NCI-H1048 (cell line): ENCODE results near the gene KCNV2.
"Not testable (repeated sequence)": the region's sequence is repeated elsewhere in the genome, so short reads cannot be mapped to it uniquely, and the experiment has no call there.

ENCODE experiments used
- DNase-seq: peaks from one replicate; lab custom pipeline; 2025; lab: John Stamatoyannopoulos, UW

The KCNV2 gene

DNA sequence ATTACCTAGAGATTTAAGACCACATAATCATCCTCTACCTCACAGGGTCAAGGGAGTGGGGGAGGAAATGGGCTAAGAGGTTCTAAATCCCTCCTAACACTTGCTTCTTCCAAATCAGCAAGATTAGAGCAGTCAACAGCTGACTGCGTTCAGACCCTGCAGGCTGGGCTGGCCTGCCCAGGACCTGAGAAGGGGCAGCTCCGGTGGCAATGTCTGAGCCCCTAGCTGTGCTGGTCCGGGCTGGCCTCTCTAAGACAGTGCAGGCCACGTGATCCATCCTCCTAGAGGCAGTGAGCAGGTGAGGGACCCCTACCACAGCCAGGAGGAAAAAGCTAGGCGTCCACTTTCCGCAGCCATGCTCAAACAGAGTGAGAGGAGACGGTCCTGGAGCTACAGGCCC is at the start of gene KCNV2:
KCNV2 (plus strand) TSS at position 126 of the 400 bp plus-strand sequence; CDS start at position 356, 230 bp downstream.
- no peak for DNase-seq

DNA sequence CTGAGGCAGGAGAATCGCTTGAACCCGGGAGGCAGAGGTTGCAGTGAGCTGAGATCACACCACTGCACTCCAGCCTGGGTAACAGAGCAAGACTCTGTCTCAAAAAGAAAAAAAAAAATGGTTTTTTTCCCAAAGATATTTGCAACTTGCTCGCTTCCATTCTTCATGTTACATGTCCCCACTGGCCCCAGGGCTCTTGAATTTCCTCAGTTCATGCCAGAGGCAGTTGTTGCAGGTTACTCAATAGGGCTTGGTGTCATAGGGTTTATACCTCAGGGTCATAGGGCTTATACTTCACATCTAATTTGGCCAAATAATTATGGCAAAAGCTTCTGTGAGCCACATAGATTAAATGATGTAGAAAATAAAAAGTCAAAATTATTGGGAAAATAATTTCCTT is 44.1 kb upstream of the KCNV2 start:
- DNase-seq = no peak

DNA sequence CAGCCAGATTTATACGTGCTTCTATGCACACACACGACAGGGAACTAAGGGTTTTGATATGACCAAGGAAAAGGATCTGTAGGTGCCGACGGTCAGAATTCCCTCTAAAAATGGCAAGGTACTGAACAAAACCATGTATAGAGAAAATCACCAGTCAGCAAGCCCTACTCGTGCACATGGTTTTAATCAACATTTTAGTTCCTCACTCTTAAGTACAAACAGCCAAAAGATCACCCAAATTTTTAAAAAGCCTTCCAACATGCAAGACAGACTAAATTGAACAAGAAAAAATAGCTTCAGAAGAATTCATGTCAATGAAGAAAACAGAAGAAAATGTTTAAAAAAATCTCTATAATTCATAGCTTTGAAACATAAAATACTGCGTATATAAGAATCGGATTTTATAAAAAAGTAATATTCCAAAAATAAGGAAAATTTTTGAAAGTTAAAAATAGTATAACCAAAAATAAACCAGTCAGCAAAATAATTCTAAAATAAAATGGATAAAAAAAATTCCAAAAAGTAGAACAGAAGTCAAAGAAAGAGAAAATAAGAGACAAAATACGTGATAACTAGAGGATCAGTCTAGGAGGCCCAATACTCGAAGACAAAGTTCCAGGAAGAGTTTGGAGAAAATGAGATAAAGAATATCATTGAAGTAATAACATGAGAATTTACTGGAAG is 43.0 kb upstream of the KCNV2 start:
- DNase-seq = no peak

DNA sequence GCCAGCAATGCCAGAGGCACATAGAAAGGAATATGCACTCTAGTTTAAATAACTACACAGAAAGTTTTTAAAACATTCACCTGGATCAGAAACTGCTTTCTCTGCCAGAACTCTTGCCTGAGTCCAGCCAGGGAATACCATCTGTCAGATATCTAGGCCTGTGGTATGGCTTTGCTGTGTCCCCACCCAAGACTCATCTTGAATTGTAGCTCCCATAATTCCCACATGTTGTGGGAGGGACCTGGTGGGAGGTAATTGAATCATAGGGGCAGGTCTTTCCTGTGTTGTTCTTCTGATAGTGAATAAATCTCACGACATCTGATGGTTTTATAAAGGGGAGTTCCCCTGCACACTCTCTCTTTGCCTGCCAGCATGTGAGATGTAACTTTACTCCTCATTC is 41.5 kb upstream of the KCNV2 start:
- DNase-seq = no peak

- no peak for DNase-seq
Measured at GRCh38 chr9:2676466-2676865, 40.8 kb upstream of the KCNV2 start.

DNA sequence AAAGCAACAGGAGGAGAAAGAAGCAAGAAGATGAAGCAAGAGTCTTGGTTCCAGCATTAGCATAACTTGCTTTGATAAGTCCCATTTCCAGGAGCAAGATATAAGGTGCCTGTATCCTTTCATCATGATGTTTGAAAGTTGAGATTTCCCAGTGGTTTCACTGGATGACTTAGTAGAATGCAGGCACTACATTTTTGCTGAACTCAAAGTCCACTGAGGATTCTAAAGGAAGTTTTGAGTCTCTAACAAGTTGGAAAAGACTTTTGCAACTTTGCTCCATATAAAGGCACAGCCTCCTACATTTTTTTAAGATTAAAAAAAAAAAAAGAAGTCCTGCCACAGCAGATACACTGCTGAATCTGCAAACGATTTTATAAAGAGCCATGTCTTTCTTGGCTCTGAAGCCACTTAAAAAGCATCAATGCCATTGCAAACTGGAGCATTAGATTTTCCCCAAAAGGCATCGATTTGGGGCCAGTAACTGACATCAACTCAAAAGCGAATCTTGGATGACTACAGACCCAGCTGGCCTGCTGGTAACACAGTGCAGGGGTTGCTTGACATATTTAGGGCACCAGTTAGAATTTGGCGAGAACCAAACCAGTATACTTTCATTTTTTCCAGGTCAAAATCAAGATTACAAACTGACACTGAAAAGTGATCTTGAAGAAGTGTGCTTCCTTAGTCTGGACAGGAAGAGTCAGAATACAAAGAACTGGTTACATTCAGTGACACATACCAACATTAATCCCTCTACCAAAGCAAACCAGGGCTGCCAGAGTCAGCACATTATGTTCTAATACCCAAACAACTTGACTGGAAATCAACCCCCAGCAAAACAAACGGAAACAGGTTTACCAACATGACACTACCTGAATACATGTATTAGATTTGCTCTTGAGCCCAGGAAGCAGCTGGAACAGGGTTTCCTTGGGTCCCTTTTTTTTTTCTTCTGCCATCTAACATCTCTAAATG is 39.1 kb upstream of the KCNV2 start:
- DNase-seq = no peak

DNA sequence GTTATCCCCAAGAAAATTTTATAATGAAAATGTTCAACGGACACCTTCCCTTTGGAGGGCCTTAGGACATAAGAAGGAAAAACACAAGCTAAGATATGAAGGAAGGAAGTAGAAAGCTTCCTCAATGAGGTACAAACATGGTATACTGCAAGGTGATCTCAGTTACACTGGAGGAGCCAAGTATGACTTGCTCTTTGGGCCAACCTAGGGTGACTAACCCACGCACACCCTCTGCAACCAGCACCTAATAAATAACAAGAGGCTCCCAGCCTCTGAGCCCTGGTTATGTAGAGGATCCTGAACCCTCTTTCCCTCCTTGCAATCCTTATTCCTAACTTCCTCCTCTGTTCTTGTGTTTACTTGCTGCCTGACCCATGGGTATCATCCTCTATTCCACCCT is 38.3 kb upstream of the KCNV2 start:
- no peak for DNase-seq

DNA sequence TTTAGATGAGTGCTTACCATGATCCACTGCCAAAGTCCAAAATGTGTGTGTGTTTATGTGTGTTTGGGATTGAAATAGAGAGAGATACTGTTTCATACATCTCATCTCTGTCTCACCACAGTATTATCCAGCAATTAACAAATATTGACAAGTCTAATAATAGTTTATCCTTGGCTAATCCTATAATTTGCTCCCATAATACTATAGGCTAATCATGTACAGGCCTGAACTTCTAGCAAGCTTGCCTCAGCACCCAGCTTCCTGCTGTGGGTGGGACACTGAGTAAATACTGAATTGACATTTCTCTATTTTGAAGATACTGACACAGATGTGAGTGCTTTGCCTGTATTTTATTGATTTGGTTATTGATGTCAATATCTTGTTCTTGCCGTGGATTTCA is 35.3 kb upstream of the KCNV2 start:
- no peak for DNase-seq

DNA sequence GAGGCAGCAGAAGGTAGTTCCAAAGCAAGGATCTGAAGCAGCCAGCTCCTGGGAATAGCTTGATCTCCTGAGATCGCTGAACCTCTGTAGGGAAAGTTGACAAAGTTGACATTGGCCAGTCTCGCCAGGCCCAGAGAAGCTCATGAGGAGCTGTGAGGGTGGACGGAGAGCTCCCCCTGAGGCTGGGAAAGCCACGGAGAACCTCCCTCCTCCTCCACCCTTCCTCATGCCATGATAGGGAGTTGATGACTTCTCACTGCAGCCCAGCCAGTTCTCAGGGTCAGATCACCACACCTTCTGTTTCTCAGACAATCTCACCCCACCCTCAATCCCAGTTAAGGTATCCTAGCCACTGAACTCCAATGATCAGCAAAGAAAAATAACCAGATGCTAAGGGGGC is 30.4 kb upstream of the KCNV2 start:
- no peak for DNase-seq

GRCh38 chr9:2688636-2689035 is 28.7 kb upstream of the KCNV2 start:
- no peak for DNase-seq

DNA sequence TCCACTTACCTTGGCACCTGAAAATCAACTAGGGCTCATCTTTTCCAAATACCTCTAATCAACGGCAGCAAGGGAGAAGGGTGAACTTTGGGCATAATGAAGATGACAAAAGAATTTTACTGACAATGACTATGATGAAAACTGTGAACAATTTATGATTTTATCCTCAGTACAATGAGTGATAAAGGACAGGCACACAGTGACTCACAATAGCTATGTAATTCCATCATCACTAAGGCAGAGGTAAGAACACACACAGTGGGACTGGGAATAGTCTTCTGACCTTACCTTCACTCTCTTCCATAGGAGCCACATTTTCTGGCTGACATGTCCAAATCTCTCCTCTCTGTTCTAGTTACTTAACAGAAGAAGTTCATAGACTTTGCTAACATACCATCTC is 26.1 kb upstream of the KCNV2 start:
- no peak for DNase-seq

DNA sequence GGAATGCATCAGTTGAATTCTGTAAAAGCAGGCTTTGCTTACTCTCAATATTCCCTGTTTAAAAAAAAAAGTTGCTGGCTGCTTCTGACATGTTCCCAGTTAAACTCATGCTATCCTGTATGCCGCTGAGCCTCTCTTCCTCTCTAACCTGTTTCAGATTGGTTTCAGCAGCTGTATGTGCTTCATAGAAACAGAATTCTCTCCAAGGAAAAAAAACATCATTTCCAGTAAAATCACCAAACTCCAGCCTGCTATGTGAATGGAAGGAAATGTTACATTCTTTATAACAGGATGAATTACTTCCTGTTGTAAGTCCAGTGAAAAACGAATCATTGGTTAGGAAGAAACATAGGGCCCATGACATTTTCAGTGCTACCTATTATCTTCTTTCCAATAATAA is 25.7 kb upstream of the KCNV2 start:
- no peak for DNase-seq

DNA sequence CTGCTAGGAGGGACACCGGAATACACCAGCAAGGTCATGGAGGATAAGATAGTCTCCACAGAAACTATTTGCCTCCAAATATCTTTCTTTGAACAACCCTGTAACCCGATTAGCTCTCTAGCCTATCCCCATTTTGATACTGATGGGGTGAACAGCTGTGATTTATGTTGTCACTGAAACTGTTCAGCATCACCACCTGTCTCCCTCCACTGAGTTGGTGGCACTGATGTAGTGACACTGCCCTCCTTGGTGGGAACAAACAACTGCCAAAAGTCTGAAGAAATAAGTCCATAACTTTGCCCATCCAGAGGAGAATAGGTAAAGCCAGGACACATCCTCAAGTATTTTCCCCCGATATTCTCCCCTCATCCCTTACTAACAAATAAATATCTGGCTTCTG is 24.3 kb upstream of the KCNV2 start:
- DNase-seq = no peak

DNA sequence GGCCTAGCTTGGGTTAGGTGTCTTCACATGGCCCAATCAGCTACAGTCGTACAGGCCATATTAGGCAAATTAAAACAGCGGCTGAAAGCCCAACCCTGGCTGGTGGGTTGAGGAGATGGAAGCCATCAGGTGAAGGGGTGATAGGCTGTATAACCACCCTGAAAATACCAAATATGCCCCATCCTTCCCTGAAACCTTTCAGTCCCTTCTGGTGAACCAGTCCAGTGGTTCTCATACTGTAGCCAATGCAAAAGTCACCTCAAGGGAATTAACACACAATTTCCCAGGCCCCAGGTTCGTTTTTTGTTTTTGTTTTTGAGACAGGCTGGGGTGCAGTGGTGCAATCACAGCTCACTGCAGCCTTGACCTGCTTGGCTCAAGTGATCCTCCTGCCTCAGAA is 19.8 kb upstream of the KCNV2 start:
- no peak for DNase-seq

GRCh38 chr9:2700398-2700797 is 16.9 kb upstream of the KCNV2 start:
- DNase-seq = no peak

GRCh38 chr9:2700909-2701550 is 16.3 kb upstream of the KCNV2 start:
- DNase-seq = no peak

DNA sequence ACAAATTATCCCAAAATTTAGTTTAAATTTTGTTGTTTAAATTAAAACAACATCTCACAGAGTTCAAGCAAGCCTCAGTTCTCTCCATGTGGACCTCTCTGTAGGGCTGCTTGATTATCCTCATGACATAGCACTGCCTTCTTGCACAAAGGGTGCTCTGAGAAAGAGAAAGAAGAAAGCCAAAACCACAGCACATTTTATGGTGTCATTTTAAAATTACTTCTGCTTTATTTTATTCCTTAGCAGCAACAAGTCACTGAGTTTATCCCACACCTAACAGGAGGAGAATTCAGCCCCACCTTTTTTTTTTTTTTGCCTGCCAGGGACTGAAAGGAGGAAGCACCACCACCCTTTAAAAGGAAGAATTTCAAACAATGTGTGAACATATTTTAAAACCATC is 12.8 kb upstream of the KCNV2 start:
- DNase-seq = no peak

DNA sequence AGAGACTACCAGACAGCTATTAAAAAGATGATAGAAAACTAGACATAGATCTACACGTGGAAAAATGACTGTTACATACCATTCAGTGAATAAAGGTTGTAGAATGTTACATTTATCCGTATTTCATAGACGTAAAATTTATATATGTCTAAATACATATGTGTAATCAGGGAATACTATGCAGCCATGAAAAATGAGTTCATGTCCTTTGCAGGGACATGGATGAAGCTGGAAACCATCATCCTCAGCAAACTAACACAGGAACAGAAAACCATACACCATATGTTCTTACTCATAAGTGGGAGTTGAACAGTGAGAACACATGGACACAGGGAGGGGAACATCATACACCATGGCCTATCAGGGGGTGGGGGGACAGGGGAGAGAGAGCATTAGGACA is 10.1 kb upstream of the KCNV2 start:
- not testable (repeated sequence) for DNase-seq

DNA sequence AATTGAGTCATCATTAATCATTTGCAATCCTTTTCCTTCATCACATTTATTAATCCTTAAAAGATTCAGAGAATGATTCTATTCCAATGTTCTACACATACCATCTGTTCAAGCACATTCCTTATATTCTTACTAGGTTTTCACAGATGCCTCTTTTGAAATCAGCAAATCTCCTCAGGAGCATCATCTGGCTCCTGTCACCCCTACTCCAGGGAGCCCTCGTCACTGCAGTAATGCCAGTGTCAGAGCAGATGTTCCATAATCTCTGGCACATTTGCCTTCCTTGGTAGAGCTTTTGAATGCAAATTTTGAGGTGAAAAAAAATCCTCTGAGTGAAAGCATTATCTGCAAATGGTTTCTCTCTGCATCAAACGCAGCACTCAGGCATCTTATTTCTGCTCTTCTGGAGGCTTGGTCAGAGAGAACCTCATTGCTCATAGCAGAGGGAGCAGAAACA is 7.6 kb upstream of the KCNV2 start:
- no peak for DNase-seq

DNA sequence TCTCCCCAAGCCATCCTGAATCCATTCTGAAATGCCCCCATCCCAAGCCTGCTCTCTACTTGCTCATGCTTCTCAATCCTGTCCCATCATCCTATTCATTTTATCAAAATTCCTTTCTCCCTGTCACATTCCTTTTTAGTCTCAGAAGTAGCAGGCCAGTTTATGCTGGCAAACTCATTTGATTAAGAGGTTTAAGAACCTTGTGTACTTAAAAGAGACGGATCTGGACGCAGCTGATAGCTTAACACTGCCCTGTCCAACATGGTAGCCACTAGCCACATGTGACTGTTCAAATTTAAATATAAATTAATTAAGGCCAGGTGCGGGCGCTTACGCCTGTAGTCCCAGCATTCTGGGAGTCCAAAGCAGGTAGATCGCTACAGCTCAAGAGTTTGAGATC is 5.6 kb upstream of the KCNV2 start:
- no peak for DNase-seq

DNA sequence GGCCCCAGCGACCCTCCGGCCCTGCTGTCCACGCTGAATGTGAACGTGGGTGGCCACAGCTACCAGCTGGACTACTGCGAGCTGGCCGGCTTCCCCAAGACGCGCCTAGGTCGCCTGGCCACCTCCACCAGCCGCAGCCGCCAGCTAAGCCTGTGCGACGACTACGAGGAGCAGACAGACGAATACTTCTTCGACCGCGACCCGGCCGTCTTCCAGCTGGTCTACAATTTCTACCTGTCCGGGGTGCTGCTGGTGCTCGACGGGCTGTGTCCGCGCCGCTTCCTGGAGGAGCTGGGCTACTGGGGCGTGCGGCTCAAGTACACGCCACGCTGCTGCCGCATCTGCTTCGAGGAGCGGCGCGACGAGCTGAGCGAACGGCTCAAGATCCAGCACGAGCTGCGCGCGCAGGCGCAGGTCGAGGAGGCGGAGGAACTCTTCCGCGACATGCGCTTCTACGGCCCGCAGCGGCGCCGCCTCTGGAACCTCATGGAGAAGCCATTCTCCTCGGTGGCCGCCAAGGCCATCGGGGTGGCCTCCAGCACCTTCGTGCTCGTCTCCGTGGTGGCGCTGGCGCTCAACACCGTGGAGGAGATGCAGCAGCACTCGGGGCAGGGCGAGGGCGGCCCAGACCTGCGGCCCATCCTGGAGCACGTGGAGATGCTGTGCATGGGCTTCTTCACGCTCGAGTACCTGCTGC is 839 bp downstream of the KCNV2 start:
- no peak for DNase-seq

- no peak for DNase-seq
Measured at GRCh38 chr9:2718698-2719033, 1.4 kb downstream of the KCNV2 start.
